WTC11 (cell line): ENCODE results near the gene NPAS3. TPM values are rescaled to one million over a fixed set of nuclear protein-coding genes. Genes with fewer than 3 reads are reported as not detected.

Experiments
- ATAC-seq: fragments of 200-7000 bp; cut with Tn5 transposase; 2 replicates; pipeline ENCODE4 v1.10.0; 2021; ENCODE audit warnings: mild to moderate bottlenecking, moderate library complexity
- CTCF ChIA-PET: fragments of 300-600 bp; sonication (Branson Sonifier 250); formaldehyde crosslinking; loops from one replicate; lab custom pipeline; 2021; ENCODE audit warnings: antibody characterized with exemption; lab: Charles Lee
- POLR2A ChIA-PET: fragments of 350-600 bp; sonication (Branson Sonifier 250); formaldehyde crosslinking; loops from one replicate; lab custom pipeline; 2021; ENCODE audit warnings: antibody characterized with exemption; lab: Charles Lee
- DNase-seq: peaks from one replicate; pipeline ENCODE4 v3.0.0; 2021; ENCODE audit warnings: low spot score
- H3K27ac Mint-ChIP-seq: 2 replicates; pipeline ENCODE4 v1.8.0; 2021; ENCODE audit warnings: mixed read lengths
- H3K27me3 Mint-ChIP-seq: 2 replicates; pipeline ENCODE4 v1.8.0; 2021; ENCODE audit warnings: low read depth, mild to moderate bottlenecking, moderate library complexity, mixed read lengths
- H3K36me3 Mint-ChIP-seq: 2 replicates; pipeline ENCODE4 v1.8.0; 2021; ENCODE audit warnings: mixed read lengths
- H3K4me1 Mint-ChIP-seq: 2 replicates; pipeline ENCODE4 v1.8.0; 2022; ENCODE audit warnings: mixed read lengths
- H3K4me3 Mint-ChIP-seq: 2 replicates; pipeline ENCODE4 v1.8.0; 2021; ENCODE audit warnings: mild to moderate bottlenecking, moderate library complexity, mixed read lengths
- H3K9me3 Mint-ChIP-seq: 2 replicates; pipeline ENCODE4 v1.8.0; 2021; ENCODE audit warnings: mixed read lengths
- CREM ChIP-seq: sonication (generic); formaldehyde crosslinking; IDR thresholded peaks from 2 replicates; pipeline ENCODE4 v1.8.1; 2022; ENCODE audit warnings: mild to moderate bottlenecking, missing genetic modification reagents, moderate library complexity
- E2F4 ChIP-seq: sonication (generic); formaldehyde crosslinking; IDR thresholded peaks from 2 replicates; pipeline ENCODE4 v1.8.1; 2022; ENCODE audit warnings: low read depth, mild to moderate bottlenecking, moderate library complexity, missing genetic modification reagents, borderline replicate concordance
- E2F5 ChIP-seq: sonication (generic); formaldehyde crosslinking; IDR thresholded peaks from 2 replicates; pipeline ENCODE4 v1.8.1; 2022; ENCODE audit warnings: mild to moderate bottlenecking, moderate library complexity, missing genetic modification reagents
- ETV6 ChIP-seq: sonication (generic); formaldehyde crosslinking; IDR thresholded peaks from 2 replicates; pipeline ENCODE4 v1.8.1; 2022; ENCODE audit warnings: mild to moderate bottlenecking, missing genetic modification reagents
- FOXK1 ChIP-seq: sonication (generic); formaldehyde crosslinking; IDR thresholded peaks from 2 replicates; pipeline ENCODE4 v1.8.0; 2022; ENCODE audit warnings: mild to moderate bottlenecking, moderate library complexity, missing genetic modification reagents
- GABPB1 ChIP-seq: sonication (generic); formaldehyde crosslinking; IDR thresholded peaks from 2 replicates; pipeline ENCODE4 v1.8.1; 2023; ENCODE audit warnings: mild to moderate bottlenecking, missing genetic modification reagents
- MYBL2 ChIP-seq: sonication (generic); formaldehyde crosslinking; IDR thresholded peaks from 2 replicates; pipeline ENCODE4 v1.8.1; 2023; ENCODE audit warnings: mild to moderate bottlenecking, moderate library complexity, missing genetic modification reagents
- NR2C2 ChIP-seq: sonication (generic); formaldehyde crosslinking; IDR thresholded peaks from 2 replicates; pipeline ENCODE4 v1.8.0; 2022; ENCODE audit warnings: mild to moderate bottlenecking, missing genetic modification reagents
- NR3C1 ChIP-seq: sonication (generic); formaldehyde crosslinking; conservative IDR thresholded peaks from 2 replicates; pipeline ENCODE4 v1.8.1; 2023; ENCODE audit warnings: low read depth, mild to moderate bottlenecking, missing genetic modification reagents
- RELA ChIP-seq: sonication (generic); formaldehyde crosslinking; IDR thresholded peaks from 2 replicates; pipeline ENCODE4 v1.8.1; 2022; ENCODE audit warnings: missing genetic modification reagents, mild to moderate bottlenecking, borderline replicate concordance
- RORB ChIP-seq: fragments of 250-450 bp; sonication (Bioruptor Pico); IDR thresholded peaks from 2 replicates; pipeline ENCODE4 v1.9.0; 2021; ENCODE audit warnings: mild to moderate bottlenecking
- SMAD3 ChIP-seq: sonication (generic); formaldehyde crosslinking; IDR thresholded peaks from 2 replicates; pipeline ENCODE4 v1.8.0; 2022; ENCODE audit warnings: missing genetic modification reagents, mild to moderate bottlenecking, borderline replicate concordance
- STAT6 ChIP-seq: sonication (generic); formaldehyde crosslinking; conservative IDR thresholded peaks from 2 replicates; pipeline ENCODE4 v1.8.1; 2023; ENCODE audit warnings: mild to moderate bottlenecking, low read depth, missing genetic modification reagents, moderate library complexity
- TEAD1 ChIP-seq: sonication (generic); formaldehyde crosslinking; IDR thresholded peaks from 2 replicates; pipeline ENCODE4 v1.8.0; 2022; ENCODE audit warnings: mild to moderate bottlenecking, missing genetic modification reagents
- ZBTB21 ChIP-seq: sonication (generic); formaldehyde crosslinking; IDR thresholded peaks from 2 replicates; pipeline ENCODE4 v1.8.1; 2023; ENCODE audit warnings: mild to moderate bottlenecking, missing genetic modification reagents, borderline replicate concordance
- ZBTB43 ChIP-seq: sonication (generic); formaldehyde crosslinking; IDR thresholded peaks from 2 replicates; pipeline ENCODE4 v1.8.1; 2023; ENCODE audit warnings: mild to moderate bottlenecking, missing genetic modification reagents
- ZNF219 ChIP-seq: sonication (generic); formaldehyde crosslinking; IDR thresholded peaks from 2 replicates; pipeline ENCODE4 v1.8.0; 2023; ENCODE audit warnings: missing genetic modification reagents, mild to moderate bottlenecking, borderline replicate concordance
- ZNF281 ChIP-seq: sonication (generic); formaldehyde crosslinking; IDR thresholded peaks from 2 replicates; pipeline ENCODE4 v1.8.0; 2023; ENCODE audit warnings: mild to moderate bottlenecking, missing genetic modification reagents
- ZNF423 ChIP-seq: fragments of 250-450 bp; sonication (Bioruptor Pico); IDR thresholded peaks from 2 replicates; pipeline ENCODE4 v2.1.2; 2022; ENCODE audit warnings: mild to moderate bottlenecking, moderate library complexity
- total RNA-seq: library from RNA; stranded (reverse); gene quantifications from 3 replicates; pipeline ENCODE4 v1.2.3, GENCODE V29; 2021
- TF ChIP-seq, protein P1 (sequence below): sonication (generic); formaldehyde crosslinking; IDR thresholded peaks from 2 replicates; pipeline ENCODE4 v1.8.1; 2022; ENCODE audit warnings: low read depth, missing genetic modification reagents, borderline replicate concordance

NPAS3 gene
- total RNA-seq, 1 experiment from 2014 or later: 3.2 TPM

DNA sequence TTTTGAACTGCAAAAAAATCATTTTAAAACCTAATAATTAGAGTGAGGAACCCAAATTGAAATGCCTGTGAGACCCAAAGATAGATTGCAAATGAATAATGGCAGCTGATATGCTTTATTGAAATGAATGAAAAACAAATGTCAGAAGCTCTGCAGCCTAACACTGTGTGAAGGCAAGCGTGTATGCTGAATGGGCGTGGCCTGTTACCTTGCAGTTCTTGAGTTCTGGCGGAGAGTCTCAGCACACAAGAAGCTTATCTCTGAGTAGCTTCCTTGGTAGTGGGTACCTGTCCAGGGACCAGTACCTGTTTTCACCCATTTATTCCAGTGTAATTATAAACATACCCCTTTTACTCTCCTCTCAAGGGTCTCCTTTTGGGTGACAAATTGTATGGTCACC, 341.2 kb downstream of the NPAS3 start (continued):
- TF ChIP-seq SMAD3 (CRISPR knock-in tag): no peak
- no peak for TF ChIP-seq TEAD1
- no peak for TF ChIP-seq FOXK1 (CRISPR knock-in tag)
- TF ChIP-seq ZNF281 (CRISPR knock-in tag): no peak
- TF ChIP-seq E2F5: no peak
- no peak for TF ChIP-seq RELA (CRISPR knock-in tag)
- TF ChIP-seq CREM (CRISPR knock-in tag): no peak
- TF ChIP-seq, protein P1, sequence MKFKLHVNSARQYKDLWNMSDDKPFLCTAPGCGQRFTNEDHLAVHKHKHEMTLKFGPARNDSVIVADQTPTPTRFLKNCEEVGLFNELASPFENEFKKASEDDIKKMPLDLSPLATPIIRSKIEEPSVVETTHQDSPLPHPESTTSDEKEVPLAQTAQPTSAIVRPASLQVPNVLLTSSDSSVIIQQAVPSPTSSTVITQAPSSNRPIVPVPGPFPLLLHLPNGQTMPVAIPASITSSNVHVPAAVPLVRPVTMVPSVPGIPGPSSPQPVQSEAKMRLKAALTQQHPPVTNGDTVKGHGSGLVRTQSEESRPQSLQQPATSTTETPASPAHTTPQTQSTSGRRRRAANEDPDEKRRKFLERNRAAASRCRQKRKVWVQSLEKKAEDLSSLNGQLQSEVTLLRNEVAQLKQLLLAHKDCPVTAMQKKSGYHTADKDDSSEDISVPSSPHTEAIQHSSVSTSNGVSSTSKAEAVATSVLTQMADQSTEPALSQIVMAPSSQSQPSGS: no peak
- no peak for TF ChIP-seq ZNF423
- TF ChIP-seq ZBTB43 (CRISPR knock-in tag): no peak

DNA sequence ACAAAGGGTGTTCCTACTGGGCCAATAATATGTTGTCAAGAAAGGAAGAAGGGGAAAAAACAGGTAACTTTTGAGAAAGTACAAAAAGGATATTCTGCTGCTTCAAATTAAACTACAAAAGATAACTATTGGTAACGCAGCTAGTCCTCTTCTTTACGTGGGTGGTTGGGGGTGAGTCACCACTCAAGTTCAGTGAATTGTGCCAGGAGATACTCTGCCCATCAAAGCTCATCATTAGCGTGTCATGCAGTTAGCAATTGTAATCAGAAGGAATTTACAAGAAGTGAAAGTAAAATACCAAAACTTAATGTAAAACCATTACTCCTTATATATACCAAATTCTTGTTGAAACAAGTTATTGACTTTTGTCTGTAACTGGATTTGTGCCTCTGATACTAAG, 342.0 kb downstream of the NPAS3 start:
- ATAC-seq: no peak
- CTCF ChIA-PET: no interaction called here
- H3K4me1 Mint-ChIP-seq: peaks cover 3% of the 10 kb centered on the region
- no peaks in the 10 kb centered on the region for H3K27me3 Mint-ChIP-seq
- no peaks in the 10 kb centered on the region for H3K36me3 Mint-ChIP-seq
- no peak for TF ChIP-seq GABPB1
- TF ChIP-seq E2F4 (CRISPR knock-in tag): no peak
- TF ChIP-seq NR2C2: no peak
- TF ChIP-seq ZBTB21 (CRISPR knock-in tag): no peak
- no peak for TF ChIP-seq RORB (CRISPR knock-in tag)
- no peak for TF ChIP-seq NR3C1 (CRISPR knock-in tag)
- TF ChIP-seq ZNF219 (CRISPR knock-in tag): no peak
- no peak for TF ChIP-seq CREM (CRISPR knock-in tag)
- TF ChIP-seq MYBL2: no peak
- TF ChIP-seq ETV6 (CRISPR knock-in tag): no peak
- no peak for TF ChIP-seq STAT6 (CRISPR knock-in tag)
- no peak overlapping the region for H3K27ac Mint-ChIP-seq
- H3K9me3 Mint-ChIP-seq: no peaks in the 10 kb centered on the region
- DNase-seq: no peak
- POLR2A ChIA-PET: no interaction called here
- H3K4me3 Mint-ChIP-seq: no peak overlapping the region
